Calu3 (cell line): ENCODE data around the gene RAI1. TPM values are rescaled to one million over a fixed set of nuclear protein-coding genes. Genes with fewer than 3 reads are reported as not detected.
A peak's percentile ranks its signal among the peaks of the same experiment; 100 is the strongest.

Experiments used
- BruUV-seq: library from RNA; stranded (reverse); fragments of 400-500 nt; replicated peaks from 2 replicates; lab custom pipeline; 2021; lab: Mats Ljungman, UMichigan
- CTCF ChIA-PET: fragments of 300-600 bp; sonication (Branson Sonifier 250); formaldehyde crosslinking; loops from one replicate; lab custom pipeline; 2022; ENCODE audit warnings: antibody characterized with exemption; lab: Charles Lee
- DNase-seq: peaks from one replicate; pipeline ENCODE4 v3.0.0; 2022
- H3K27ac Mint-ChIP-seq: one replicate; pipeline ENCODE4 v1.8.0; 2022; ENCODE audit warnings: mixed read lengths; ENCODE audit not compliant: unreplicated experiment
- H3K27me3 Mint-ChIP-seq: one replicate; pipeline ENCODE4 v1.8.0; 2022; ENCODE audit warnings: mixed read lengths; ENCODE audit not compliant: unreplicated experiment
- H3K36me3 Mint-ChIP-seq: one replicate; pipeline ENCODE4 v1.8.0; 2022; ENCODE audit warnings: mild to moderate bottlenecking, moderate library complexity, mixed read lengths; ENCODE audit not compliant: insufficient read depth, unreplicated experiment
- H3K4me1 Mint-ChIP-seq: one replicate; pipeline ENCODE4 v1.8.0; 2022; ENCODE audit warnings: mild to moderate bottlenecking, low read depth, mixed read lengths; ENCODE audit not compliant: unreplicated experiment
- H3K4me3 Mint-ChIP-seq: one replicate; pipeline ENCODE4 v1.8.0; 2022; ENCODE audit warnings: mild to moderate bottlenecking, low read depth, moderate library complexity, mixed read lengths; ENCODE audit not compliant: unreplicated experiment
- H3K9me3 Mint-ChIP-seq: one replicate; pipeline ENCODE4 v1.8.0; 2022; ENCODE audit warnings: low read depth, mixed read lengths; ENCODE audit not compliant: unreplicated experiment
- CTCF ChIP-seq: fragments of 200-600 bp; IDR thresholded peaks from one replicate; pipeline ENCODE4 v1.8.0; 2022; ENCODE audit warnings: antibody characterized with exemption; ENCODE audit not compliant: unreplicated experiment
- intact Hi-C: fragments of 100-400 bp; cut with micrococcal nuclease; formaldehyde crosslinking; loops from one replicate; pipeline ENCODE4 v1.10.0; 2022; ENCODE audit not compliant: unreplicated experiment
- total RNA-seq: library from RNA; stranded (reverse); gene quantifications from 2 replicates; pipeline ENCODE4 v1.2.3, GENCODE V29; 2022

Gene RAI1
- total RNA-seq, 1 experiment from 2014 or later = 38.0 TPM

DNA sequence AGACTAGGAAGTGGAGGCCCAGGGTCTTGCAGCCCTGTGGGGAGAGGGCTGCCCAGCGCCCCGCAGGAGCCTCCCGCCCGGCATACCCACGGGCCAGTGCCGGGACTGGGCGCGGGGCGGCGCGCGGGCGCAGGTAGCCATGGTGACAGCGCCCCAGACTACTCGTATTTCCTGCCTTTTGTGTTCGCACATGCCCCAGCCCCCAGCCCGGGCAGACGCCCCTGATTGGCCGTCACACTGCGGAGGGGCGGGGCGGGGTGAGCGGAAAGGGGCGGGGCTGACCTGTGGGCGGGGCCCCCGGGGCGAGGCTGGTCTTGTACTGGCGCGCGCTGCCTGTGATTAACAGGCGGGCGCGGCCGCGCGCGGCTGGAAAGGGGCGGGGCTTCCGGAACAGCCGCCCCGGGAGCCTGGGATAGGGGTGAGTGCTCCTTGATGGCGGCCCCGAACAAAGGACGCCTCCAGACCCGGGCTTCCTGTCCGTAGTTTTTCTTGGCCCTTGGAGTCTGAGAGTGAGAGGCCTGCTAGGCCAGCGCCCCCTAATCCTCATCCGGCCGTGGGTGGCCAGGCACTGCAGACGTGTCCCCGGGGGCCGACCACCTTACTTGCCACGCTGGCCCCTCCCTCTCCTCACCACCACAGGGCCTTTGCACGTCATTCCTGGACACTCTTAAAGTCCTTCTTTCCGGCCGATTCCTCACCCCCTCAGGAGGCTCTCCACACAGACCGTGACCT lies 71.0 kb downstream of the RAI1 start:
- BruUV-seq = no TSS peak
- peak; percentile 94 for DNase-seq
- H3K4me1 Mint-ChIP-seq = peaks cover 25% of the 10 kb centered on the region
- CTCF ChIA-PET = no interaction called here
- peaks cover 21% of the 10 kb centered on the region for H3K36me3 Mint-ChIP-seq
- peak overlapping the region; percentile 93 for H3K27ac Mint-ChIP-seq
- no peaks in the 10 kb centered on the region for H3K27me3 Mint-ChIP-seq
- TF ChIP-seq CTCF = no peak
- intact Hi-C loops = no loop called here
- no peaks in the 10 kb centered on the region for H3K9me3 Mint-ChIP-seq
- peak overlapping the region; percentile 74 for H3K4me3 Mint-ChIP-seq

GRCh38 chr17:17752821-17753321 lies 71.6 kb downstream of the RAI1 start:
- intact Hi-C loops = no loop called here
- CTCF ChIA-PET = no interaction called here
- peaks cover 25% of the 10 kb centered on the region for H3K4me1 Mint-ChIP-seq
- peaks cover 19% of the 10 kb centered on the region for H3K36me3 Mint-ChIP-seq
- peak overlapping the region; percentile 74 for H3K4me3 Mint-ChIP-seq
- TF ChIP-seq CTCF = no peak
- no peak for DNase-seq
- no peaks in the 10 kb centered on the region for H3K9me3 Mint-ChIP-seq
- no peaks in the 10 kb centered on the region for H3K27me3 Mint-ChIP-seq
- TSS peak; percentile 63 for BruUV-seq
- H3K27ac Mint-ChIP-seq = peak overlapping the region; percentile 93

DNA sequence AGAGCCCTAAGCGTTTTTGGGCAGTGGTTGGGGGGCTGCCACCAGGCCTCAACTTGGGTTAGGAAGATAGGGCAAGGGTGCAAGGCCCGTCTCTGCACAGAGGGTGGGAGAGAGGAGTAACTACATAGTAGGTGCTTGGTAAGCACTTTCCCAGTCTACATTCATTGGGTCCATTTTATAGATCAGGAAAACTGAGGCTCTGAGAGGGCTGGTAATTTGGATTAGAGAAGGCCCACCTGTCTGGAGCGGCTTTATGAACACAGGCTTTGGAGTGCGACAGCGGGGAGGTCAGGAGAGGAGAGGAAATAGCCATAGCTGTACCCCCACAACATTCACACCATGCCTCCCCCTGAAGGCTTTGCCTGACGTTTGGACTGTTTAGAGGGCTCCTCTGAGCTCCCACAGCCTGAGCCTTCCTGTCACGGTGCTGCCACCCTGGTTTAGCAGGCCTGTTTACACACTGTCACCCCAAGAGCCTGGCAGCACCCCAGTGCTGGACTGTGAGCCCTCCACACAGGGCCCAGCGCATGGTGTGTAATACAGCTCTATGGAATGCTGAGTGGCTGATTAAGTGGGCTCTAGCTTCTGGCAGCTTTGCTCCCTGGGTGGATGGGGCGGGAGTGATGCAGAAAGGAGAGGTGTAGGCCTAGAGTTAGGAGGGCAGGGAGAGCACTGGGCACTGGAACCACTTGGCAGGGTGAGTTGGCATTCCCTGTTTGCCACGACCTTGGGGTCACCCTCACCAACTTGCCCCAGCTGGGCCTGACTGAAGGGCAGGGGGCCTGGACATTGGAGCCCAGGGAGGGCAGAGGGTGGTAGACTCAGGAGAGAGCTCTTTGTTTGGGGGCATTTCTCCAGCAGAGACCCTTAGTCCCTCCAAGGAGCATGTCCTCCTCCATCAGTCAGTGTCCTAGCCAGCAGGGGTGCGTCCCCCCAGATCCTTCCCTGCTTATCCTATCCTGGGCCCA lies 73.7 kb downstream of the RAI1 start:
- H3K27ac Mint-ChIP-seq = no peak overlapping the region
- no peak overlapping the region for H3K4me3 Mint-ChIP-seq
- CTCF ChIA-PET = no interaction called here
- TF ChIP-seq CTCF = no peak
- H3K9me3 Mint-ChIP-seq = no peaks in the 10 kb centered on the region
- H3K36me3 Mint-ChIP-seq = peaks cover 19% of the 10 kb centered on the region
- no peaks in the 10 kb centered on the region for H3K27me3 Mint-ChIP-seq
- H3K4me1 Mint-ChIP-seq = peaks cover 17% of the 10 kb centered on the region
- DNase-seq = no peak
- intact Hi-C loops = no loop called here
- no TSS peak for BruUV-seq

- Mint-ChIP-seq H3K36me3 (peaks cover 19% of the 10 kb centered on the region), H3K27ac (no peak overlapping the region), H3K4me1 (peaks cover 17% of the 10 kb centered on the region), H3K9me3 (no peaks in the 10 kb centered on the region), H3K27me3 (no peaks in the 10 kb centered on the region), H3K4me3 (no peak overlapping the region)
- no TSS peak for BruUV-seq
- no peak for DNase-seq
- CTCF ChIA-PET = no interaction called here
- TF ChIP-seq CTCF = no peak
- intact Hi-C loops = no loop called here
Observed at GRCh38 chr17:17755715-17756114, 74.5 kb downstream of the RAI1 start.
